Neural cell (in vitro differentiated cells): Measurements from ENCODE around the gene MOV10L1. TPM values are rescaled to one million over a fixed set of nuclear protein-coding genes. Genes with fewer than 3 reads are reported as not detected.
"Not testable (repeated sequence)": the region's sequence is repeated elsewhere in the genome, so short reads cannot be mapped to it uniquely, and the experiment has no call there.

Experiments used
- H2AFZ ChIP-seq: fragments of 200-600, 300-800 bp; sonication (generic), shearing (Covaris generic); 2 replicates; pipeline ENCODE4 v1.6.0; 2014; ENCODE audit warnings: low read depth, mild to moderate bottlenecking, antibody characterized with exemption, low read length, moderate library complexity
- H3F3A ChIP-seq: fragments of 200-600 bp; shearing (Covaris generic); 2 replicates; pipeline ENCODE4 v1.6.1; 2016; ENCODE audit warnings: mild to moderate bottlenecking, moderate library complexity, mixed read lengths, antibody characterized with exemption, low read length; ENCODE audit not compliant: insufficient read depth, poor library complexity, severe bottlenecking
- H3K27ac ChIP-seq: fragments of 200-600, 300-800 bp; sonication (generic), shearing (Covaris generic); 2 replicates; pipeline ENCODE4 v1.5.1; 2014; ENCODE audit warnings: mild to moderate bottlenecking, low read length, moderate library complexity
- H3K27me3 ChIP-seq: fragments of 300-800, 200-600 bp; sonication (generic), shearing (Covaris generic); 2 replicates; pipeline ENCODE4 v1.6.0; 2014; ENCODE audit warnings: mild to moderate bottlenecking, low read depth, low read length, moderate library complexity; ENCODE audit not compliant: insufficient read depth
- H3K36me3 ChIP-seq: fragments of 300-800, 200-600 bp; sonication (generic), shearing (Covaris generic); 2 replicates; pipeline ENCODE4 v1.5.1; 2014; ENCODE audit warnings: mild to moderate bottlenecking, antibody characterized with exemption, low read length, moderate library complexity; ENCODE audit not compliant: insufficient read depth
- H3K4me2 ChIP-seq: fragments of 300-800, 200-600 bp; sonication (generic), shearing (Covaris generic); 2 replicates; pipeline ENCODE4 v1.6.0; 2014; ENCODE audit warnings: mild to moderate bottlenecking, low read length
- H3K4me3 ChIP-seq: fragments of 300-800, 200-600 bp; sonication (generic), shearing (Covaris generic); 2 replicates; pipeline ENCODE4 v1.5.1; 2014; ENCODE audit warnings: mild to moderate bottlenecking, low read length, moderate library complexity
- H3K79me2 ChIP-seq: fragments of 200-600 bp; shearing (Covaris generic); replicated peaks from 2 replicates; pipeline ENCODE4 v1.6.0; 2014; ENCODE audit warnings: mild to moderate bottlenecking, low read length, moderate library complexity; ENCODE audit not compliant: insufficient read depth
- H3K9ac ChIP-seq: fragments of 300-800, 200-600 bp; sonication (generic), shearing (Covaris generic); 2 replicates; pipeline ENCODE4 v1.6.1; 2016; ENCODE audit warnings: mild to moderate bottlenecking, low read length, mixed read lengths
- H3K9me2 ChIP-seq: fragments of 200-600 bp; shearing (Covaris generic); 2 replicates; pipeline ENCODE4 v1.6.1; 2016; ENCODE audit warnings: mild to moderate bottlenecking, low read length, mixed read lengths; ENCODE audit not compliant: insufficient read depth
- H3K9me3 ChIP-seq: fragments of 200-600, 300-800 bp; sonication (generic), shearing (Covaris generic); 2 replicates; pipeline ENCODE4 v1.6.1; 2016; ENCODE audit warnings: mild to moderate bottlenecking, mixed run types, low read length, moderate library complexity, mixed read lengths
- H4K20me1 ChIP-seq: fragments of 200-600 bp; shearing (Covaris generic); 2 replicates; pipeline ENCODE4 v1.6.1; 2016; ENCODE audit warnings: mild to moderate bottlenecking, mixed run types; ENCODE audit not compliant: insufficient read depth
- EP300 ChIP-seq: fragments of 450-650 bp; conservative IDR thresholded peaks from 2 replicates; pipeline ENCODE4 v1.6.1; 2014; ENCODE audit warnings: antibody characterized with exemption, mild to moderate bottlenecking, moderate library complexity; ENCODE audit not compliant: poor library complexity, severe bottlenecking
- EZH2 ChIP-seq: fragments of 200-600, 300-800 bp; shearing (Covaris generic), sonication (generic); IDR thresholded peaks from 2 replicates; pipeline ENCODE4 v1.6.1; 2014; ENCODE audit warnings: antibody characterized with exemption, low read length, borderline replicate concordance, mild to moderate bottlenecking; ENCODE audit not compliant: insufficient read depth, poor library complexity, severe bottlenecking
- MXI1 ChIP-seq: fragments of 450-650 bp; conservative IDR thresholded peaks from 2 replicates; pipeline ENCODE4 v1.6.1; 2014; ENCODE audit warnings: antibody characterized with exemption, mild to moderate bottlenecking; ENCODE audit not compliant: poor library complexity, severe bottlenecking
- POLR2AphosphoS5 ChIP-seq: IDR thresholded peaks from 2 replicates; pipeline ENCODE4 v1.6.1; 2012
- RAD21 ChIP-seq: fragments of 450-650 bp; conservative IDR thresholded peaks from 2 replicates; pipeline ENCODE4 v1.6.1; 2014; ENCODE audit warnings: antibody characterized with exemption, mild to moderate bottlenecking, moderate library complexity
- REST ChIP-seq: IDR thresholded peaks from 2 replicates; pipeline ENCODE4 v1.6.1; 2012; ENCODE audit warnings: borderline replicate concordance
- SMC3 ChIP-seq: fragments of 450-650 bp; conservative IDR thresholded peaks from 2 replicates; pipeline ENCODE4 v1.6.1; 2014; ENCODE audit warnings: antibody characterized with exemption, mild to moderate bottlenecking, moderate library complexity; ENCODE audit not compliant: poor library complexity
- TAF1 ChIP-seq: IDR thresholded peaks from 2 replicates; pipeline ENCODE4 v1.6.1; 2012; ENCODE audit warnings: low read depth
- polyA plus RNA-seq: library from polyadenylated mRNA; depleted of rRNA; stranded (reverse); fragments of >200 nt; gene quantifications from 2 replicates; pipeline ENCODE4 v1.2.3, GENCODE V29; 2014
- TF ChIP-seq, protein P1 (sequence below): fragments of 450-650 bp; IDR thresholded peaks from 2 replicates; pipeline ENCODE4 v1.5.1; 2014; ENCODE audit warnings: antibody characterized with exemption, mild to moderate bottlenecking, moderate library complexity; ENCODE audit not compliant: poor library complexity, severe bottlenecking

MOV10L1 gene
- polyA plus RNA-seq, 1 donor from 2014 or later: not detected

DNA sequence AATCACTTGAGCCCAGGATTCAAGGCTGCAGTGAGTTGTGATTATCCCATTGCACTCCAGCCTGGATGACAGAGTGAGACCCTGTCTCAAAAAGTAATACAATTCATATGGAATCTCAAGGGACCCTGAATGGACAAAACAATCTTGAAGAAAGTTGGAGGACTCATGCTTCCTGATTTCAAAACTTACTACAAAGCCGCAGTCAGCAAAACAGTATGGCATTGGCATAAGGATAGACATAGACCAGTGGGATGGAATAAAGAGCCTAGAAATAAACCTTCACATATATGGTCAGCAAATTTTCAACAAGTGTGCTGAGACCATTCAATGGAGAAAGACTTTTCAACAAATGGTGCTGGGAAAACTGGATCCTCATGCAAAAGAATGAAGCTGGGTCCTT lies 113.5 kb downstream of the MOV10L1 start:
- Histone ChIP-seq H3K4me2 (no peak overlapping the region), H3K9me2 (no peaks in the 10 kb centered on the region), H3F3A (no peaks in the 10 kb centered on the region), H3K36me3 (peaks cover 11% of the 10 kb centered on the region), H3K9me3 (no peaks in the 10 kb centered on the region), H3K27ac (no peak overlapping the region), H4K20me1 (peaks cover 3% of the 10 kb centered on the region), H3K27me3 (no peaks in the 10 kb centered on the region), H3K9ac (no peak overlapping the region), H3K4me3 (no peak overlapping the region), H2AFZ (no peak overlapping the region), H3K79me2 (peaks cover 20% of the 10 kb centered on the region)
- TF ChIP-seq REST: no peak
- no peak for TF ChIP-seq SMC3
- no peak for TF ChIP-seq POLR2AphosphoS5
- no peak for TF ChIP-seq EZH2
- TF ChIP-seq MXI1: no peak
- TF ChIP-seq RAD21: no peak
- TF ChIP-seq, protein P1, sequence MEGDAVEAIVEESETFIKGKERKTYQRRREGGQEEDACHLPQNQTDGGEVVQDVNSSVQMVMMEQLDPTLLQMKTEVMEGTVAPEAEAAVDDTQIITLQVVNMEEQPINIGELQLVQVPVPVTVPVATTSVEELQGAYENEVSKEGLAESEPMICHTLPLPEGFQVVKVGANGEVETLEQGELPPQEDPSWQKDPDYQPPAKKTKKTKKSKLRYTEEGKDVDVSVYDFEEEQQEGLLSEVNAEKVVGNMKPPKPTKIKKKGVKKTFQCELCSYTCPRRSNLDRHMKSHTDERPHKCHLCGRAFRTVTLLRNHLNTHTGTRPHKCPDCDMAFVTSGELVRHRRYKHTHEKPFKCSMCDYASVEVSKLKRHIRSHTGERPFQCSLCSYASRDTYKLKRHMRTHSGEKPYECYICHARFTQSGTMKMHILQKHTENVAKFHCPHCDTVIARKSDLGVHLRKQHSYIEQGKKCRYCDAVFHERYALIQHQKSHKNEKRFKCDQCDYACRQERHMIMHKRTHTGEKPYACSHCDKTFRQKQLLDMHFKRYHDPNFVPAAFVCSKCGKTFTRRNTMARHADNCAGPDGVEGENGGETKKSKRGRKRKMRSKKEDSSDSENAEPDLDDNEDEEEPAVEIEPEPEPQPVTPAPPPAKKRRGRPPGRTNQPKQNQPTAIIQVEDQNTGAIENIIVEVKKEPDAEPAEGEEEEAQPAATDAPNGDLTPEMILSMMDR: no peak
- no peak for TF ChIP-seq EP300
- TF ChIP-seq TAF1: no peak

DNA sequence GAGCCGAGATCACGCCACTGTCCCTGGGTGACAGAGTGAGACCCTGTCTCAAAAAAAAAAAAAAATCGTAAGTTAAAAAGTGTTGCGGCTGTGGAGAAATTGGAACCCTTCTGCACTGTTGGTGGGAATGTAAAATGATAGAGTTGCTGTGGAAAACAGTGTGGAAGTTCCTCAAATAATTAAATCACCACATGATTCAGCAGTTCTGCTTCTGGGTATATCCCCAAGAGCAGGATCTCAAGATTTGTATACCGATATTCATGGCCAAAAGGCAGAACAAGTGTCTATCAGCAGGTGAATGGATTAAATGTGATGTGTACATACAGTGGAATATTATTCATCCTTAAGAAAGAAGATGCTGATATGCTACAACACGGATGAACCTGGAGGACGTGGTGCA lies 114.8 kb downstream of the MOV10L1 start:
- TF ChIP-seq, protein P1: no peak
- no peak for TF ChIP-seq EZH2
- TF ChIP-seq EP300: no peak
- H3K9me3 ChIP-seq: no peaks in the 10 kb centered on the region
- no peaks in the 10 kb centered on the region for H3K27me3 ChIP-seq
- peaks cover 20% of the 10 kb centered on the region for H3K79me2 ChIP-seq
- no peak overlapping the region for H2AFZ ChIP-seq
- H3K9ac ChIP-seq: no peak overlapping the region
- no peak overlapping the region for H3K4me3 ChIP-seq
- no peaks in the 10 kb centered on the region for H3F3A ChIP-seq
- no peak overlapping the region for H3K4me2 ChIP-seq
- H3K36me3 ChIP-seq: peaks cover 11% of the 10 kb centered on the region
- no peaks in the 10 kb centered on the region for H3K9me2 ChIP-seq
- H4K20me1 ChIP-seq: peaks cover 3% of the 10 kb centered on the region
- no peak overlapping the region for H3K27ac ChIP-seq

DNA sequence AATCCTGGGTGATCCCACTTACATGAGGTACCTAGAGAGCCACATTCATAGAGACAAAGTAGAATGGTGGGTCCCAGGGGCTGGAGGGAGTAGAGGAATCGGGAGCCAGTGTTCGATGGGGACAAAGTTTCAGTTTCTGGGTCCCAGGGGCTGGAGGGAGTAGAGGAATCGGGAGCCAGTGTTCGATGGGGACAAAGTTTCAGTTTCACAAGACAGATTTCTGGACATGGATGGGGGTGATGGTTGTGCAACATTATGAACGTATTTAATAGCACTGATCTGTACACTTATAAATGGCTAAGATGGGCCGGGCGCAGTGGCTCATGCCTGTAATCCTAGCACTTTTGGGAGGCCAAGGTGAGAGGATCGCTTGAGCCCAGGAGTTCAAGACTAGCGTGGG lies 115.2 kb downstream of the MOV10L1 start:
- H3K27ac ChIP-seq, H3F3A ChIP-seq, H3K27me3 ChIP-seq, H3K4me3 ChIP-seq, H3K9ac ChIP-seq, H4K20me1 ChIP-seq, H2AFZ ChIP-seq, H3K4me2 ChIP-seq, H3K9me2 ChIP-seq, H3K9me3 ChIP-seq: not testable (repeated sequence)
- Histone ChIP-seq H3K36me3 (peaks cover 11% of the 10 kb centered on the region), H3K79me2 (peaks cover 20% of the 10 kb centered on the region)
